Body of pancreas (tissue), 4 donors: ENCODE results near the gene CLMN. TPM values are rescaled to one million over a fixed set of nuclear protein-coding genes. Genes with fewer than 3 reads are reported as not detected.

ENCODE experiments used
- ATAC-seq: fragments of 150-250 bp; one replicate; pipeline ENCODE4 v1.9.1; 2016
- DNase-seq, 4 donors: peaks; one replicate each; pipeline ENCODE4 v3.0.0-alpha.2; 2019
- H3K27ac ChIP-seq, 4 donors: fragments of 200-600 bp; sonication (generic); 1 replicate in 3 of 4; 2 replicates in 1 of 4; pipeline versions ENCODE4 v1.5.1 to v1.6.1; 2016 to 2019; ENCODE audit warnings: mild to moderate bottlenecking in 1 of 4, mixed read lengths in 1 of 4, moderate library complexity in 1 of 4
- H3K27me3 ChIP-seq, 2 donors: fragments of 200-600 bp; sonication (generic); one replicate each; pipeline ENCODE4 v1.6.0; 2016; ENCODE audit warnings: mild to moderate bottlenecking in 1 of 2
- H3K36me3 ChIP-seq, 2 donors: fragments of 200-600 bp; sonication (generic); replicated peaks in 1 of 2; 2 replicates each; pipeline ENCODE4 v1.5.1; 2016; ENCODE audit warnings: low read depth in 2 of 2; ENCODE audit not compliant: insufficient read depth in 1 of 2
- H3K4me1 ChIP-seq: fragments of 200-600 bp; sonication (generic); one replicate; pipeline ENCODE4 v1.6.0; 2016
- H3K4me3 ChIP-seq, 2 donors: fragments of 200-600 bp; sonication (generic); 1 replicate in 1 of 2; 2 replicates in 1 of 2; pipeline ENCODE4 v1.5.1; 2016 to 2019
- H3K9me3 ChIP-seq, 3 donors: fragments of 200-600 bp; sonication (generic); 1 replicate in 2 of 3; 2 replicates in 1 of 3; pipeline ENCODE4 v1.5.1; 2016
- CTCF ChIP-seq, 7 experiments: fragments of 450-650 bp in 4 of 7; fragments of 200-600 bp in 3 of 7; sonication (generic) in 3 of 7; IDR thresholded peaks; one replicate each; pipeline ENCODE4 v1.5.1; 2016 to 2019; ENCODE audit warnings: antibody characterized with exemption in 7 of 7
- POLR2A ChIP-seq, 3 donors: fragments of 450-650 bp; IDR thresholded peaks; one replicate each; pipeline ENCODE4 v1.6.1; 2016; ENCODE audit warnings: antibody characterized with exemption in 3 of 3, mild to moderate bottlenecking in 2 of 3
- WGBS, 2 donors: methylation state at CpG; one replicate each; pipeline ENCODE4 v1.1.5; 2017; 5-methylcytosine and 5-hydroxymethylcytosine counted together
- intact Hi-C: fragments of 100-400 bp; cut with DNase I; formaldehyde crosslinking; loops from one replicate; pipeline ENCODE4 v1.15.1; 2023
- total RNA-seq, 2 donors: library from RNA; depleted of rRNA; stranded (reverse); fragments of >200 nt; gene quantifications; one replicate each; pipeline ENCODE4 v1.1.0, GENCODE V29; 2016

CLMN gene
- total RNA-seq, 2 donors from 2014 or later = 53.7 to 54.7 TPM

GRCh38 chr14:95345032-95345431 lies 25.3 kb upstream of the CLMN start:
- H3K27ac ChIP-seq = no peak overlapping the region
- ATAC-seq (no peak), DNase-seq (no peak)
- H3K36me3 ChIP-seq = no peaks in the 10 kb centered on the region
- TF ChIP-seq CTCF (IDR thresholded peaks at IDR 0.05) (no peak), POLR2A (IDR thresholded peaks at IDR 0.05) (no peak)
- no peaks in the 10 kb centered on the region for H3K9me3 ChIP-seq
- intact Hi-C loops = no loop called here
- H3K4me1 ChIP-seq = peaks cover 22% of the 10 kb centered on the region
- no peak overlapping the region for H3K4me3 ChIP-seq
- 72 to 81% methylated on average over 5 of the region's 5 CpGs for WGBS, 2 donors
- H3K27me3 ChIP-seq = no peaks in the 10 kb centered on the region

- no peak for DNase-seq
- H3K4me1 ChIP-seq = peaks cover 26% of the 10 kb centered on the region
Measured at GRCh38 chr14:95344536-95344935, 24.8 kb upstream of the CLMN start.

GRCh38 chr14:95341564-95341963 lies 21.9 kb upstream of the CLMN start:
- Histone ChIP-seq H3K9me3 (no peaks in the 10 kb centered on the region), H3K4me3 (no peak overlapping the region), H3K4me1 (peaks cover 56% of the 10 kb centered on the region), H3K27me3 (no peaks in the 10 kb centered on the region), H3K27ac (peak overlapping the region; percentile 91 to 98 (median 93)), H3K36me3 (no peaks in the 10 kb centered on the region)
- peak; percentile 20 for ATAC-seq
- peak in 2 of 3 donors; percentile 36 to 40 for TF ChIP-seq POLR2A (IDR thresholded peaks at IDR 0.05)
- TF ChIP-seq CTCF (IDR thresholded peaks at IDR 0.05) = no peak
- peak; percentile 84 to 92 (median 86) for DNase-seq
- intact Hi-C loops = no loop called here
- 40 to 41% methylated on average over 4 of the region's 4 CpGs for WGBS, 2 donors

More at GRCh38 chr14:95344536-95344935, 24.8 kb upstream of the CLMN start:
- Histone ChIP-seq H3K27me3 (no peaks in the 10 kb centered on the region), H3K9me3 (no peaks in the 10 kb centered on the region), H3K36me3 (no peaks in the 10 kb centered on the region), H3K4me3 (no peak overlapping the region), H3K27ac (no peak overlapping the region)
- no peak for ATAC-seq
- intact Hi-C loops = no loop called here
- TF ChIP-seq CTCF (IDR thresholded peaks at IDR 0.05) (no peak), POLR2A (IDR thresholded peaks at IDR 0.05) (no peak)

GRCh38 chr14:95341115-95341514 lies 21.4 kb upstream of the CLMN start:
- TF ChIP-seq CTCF (IDR thresholded peaks at IDR 0.05) = no peak
- TF ChIP-seq POLR2A (IDR thresholded peaks at IDR 0.05) = no peak
- Histone ChIP-seq H3K4me1 (peaks cover 61% of the 10 kb centered on the region), H3K27ac (peak overlapping the region; percentile 91 to 98 (median 93)), H3K36me3 (no peaks in the 10 kb centered on the region), H3K9me3 (no peaks in the 10 kb centered on the region), H3K4me3 (no peak overlapping the region), H3K27me3 (no peaks in the 10 kb centered on the region)
- no peak for ATAC-seq
- 94 to 100% methylated on average over 1 of the region's 1 CpG for WGBS, 2 donors
- intact Hi-C loops = no loop called here
- no peak for DNase-seq

GRCh38 chr14:95340201-95340697 lies 20.5 kb upstream of the CLMN start:
- Histone ChIP-seq H3K27ac (peak overlapping the region; percentile 91 to 99 (median 96)), H3K36me3 (no peaks in the 10 kb centered on the region), H3K27me3 (no peaks in the 10 kb centered on the region), H3K4me3 (no peak overlapping the region), H3K4me1 (peaks cover 64% of the 10 kb centered on the region), H3K9me3 (no peaks in the 10 kb centered on the region)
- peak; percentile 86 for ATAC-seq
- TF ChIP-seq CTCF (IDR thresholded peaks at IDR 0.05) = no peak
- peak in 2 of 3 donors; percentile 68 to 70 for TF ChIP-seq POLR2A (IDR thresholded peaks at IDR 0.05)
- intact Hi-C loops = no loop called here
- 8 to 20% methylated on average over 6 to 8 of the region's 8 CpGs for WGBS, 2 donors
- DNase-seq = peak; percentile 98 to 99 (median 98)
